HG02759 (cell line): ENCODE data around the gene ZNF225.
"Not testable (repeated sequence)": the region's sequence is repeated elsewhere in the genome, so short reads cannot be mapped to it uniquely, and the experiment has no call there.

Experiments used
- ATAC-seq: cut with Tn5 transposase; IDR thresholded peaks from one replicate; pipeline ENCODE4 v1.9.1; 2021; ENCODE audit warnings: mild to moderate bottlenecking, moderate library complexity; ENCODE audit not compliant: unreplicated experiment

Gene ZNF225

GRCh38 chr19:44156475-44156874 lies 43.3 kb downstream of the ZNF225 start:
- no peak for ATAC-seq

DNA sequence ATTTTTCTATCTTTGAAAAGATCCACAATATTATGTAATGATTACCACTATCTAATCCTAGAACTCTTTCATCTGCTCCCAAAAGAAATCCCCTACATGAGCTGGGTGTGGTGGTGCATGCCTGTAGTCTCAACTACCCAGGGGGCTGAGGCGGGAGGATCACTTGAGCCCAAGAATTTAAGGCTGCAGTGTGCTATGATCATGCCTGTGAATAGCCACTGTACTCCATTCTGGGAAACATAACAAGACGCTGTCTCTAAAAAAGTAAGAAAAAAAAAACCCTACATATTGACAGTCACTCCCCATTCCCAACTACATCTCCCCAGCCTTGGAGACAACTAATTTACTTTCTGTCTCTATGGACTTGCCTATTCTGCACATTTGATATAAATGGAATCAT lies 50.6 kb downstream of the ZNF225 start:
- ATAC-seq = no peak

- no peak for ATAC-seq
Observed at GRCh38 chr19:44164327-44164672, 51.1 kb downstream of the ZNF225 start.

DNA sequence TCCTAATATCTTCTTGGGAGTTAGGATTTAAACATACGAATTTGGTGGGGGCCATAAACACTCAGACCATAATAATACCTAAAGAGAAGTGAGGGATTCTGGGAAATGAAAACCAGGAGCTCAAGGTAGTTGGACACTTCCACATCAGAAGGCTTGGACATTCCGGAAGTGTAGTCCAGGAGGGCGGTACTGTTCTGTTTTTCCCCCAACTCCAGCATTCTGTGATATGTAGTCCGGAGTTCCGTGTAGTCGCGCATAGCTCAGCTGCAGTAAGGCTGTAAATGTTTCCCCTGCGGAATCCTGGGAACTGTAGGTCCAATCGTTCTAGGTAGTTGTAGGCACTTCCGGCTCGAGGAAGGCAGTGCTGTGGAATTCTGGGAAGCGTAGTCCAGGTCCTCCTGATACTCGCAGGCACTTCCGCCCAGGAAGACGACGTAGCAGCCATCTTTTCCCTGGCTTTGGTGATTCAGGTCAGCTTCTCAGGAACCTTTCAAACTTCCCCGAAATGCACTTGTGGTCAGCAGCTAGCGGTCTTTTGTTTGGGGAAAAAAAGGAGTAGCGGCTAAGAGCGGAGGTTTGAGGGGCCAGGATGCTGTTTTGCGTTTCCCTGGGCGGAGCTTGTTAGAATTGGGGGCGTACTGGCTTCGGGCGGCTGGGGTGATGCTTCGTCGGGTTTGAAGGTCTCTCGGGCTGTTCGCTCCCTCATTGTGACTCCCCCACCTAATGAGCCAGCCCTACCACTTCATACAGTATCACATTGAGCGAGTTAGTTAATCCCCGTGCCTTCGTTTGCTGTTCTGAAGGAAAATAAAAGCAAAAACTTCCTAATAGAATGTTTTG lies 51.7 kb downstream of the ZNF225 start, which contains the start of gene ZNF226:
Gene ZNF226 (plus strand): TSS at position 428 of the 840 bp plus-strand sequence. CDS start 4,981 bp downstream, outside the sequence.
- ATAC-seq = peak; percentile 92

GRCh38 chr19:44170660-44171059 lies 57.5 kb downstream of the ZNF225 start:
- ATAC-seq = not testable (repeated sequence)

DNA sequence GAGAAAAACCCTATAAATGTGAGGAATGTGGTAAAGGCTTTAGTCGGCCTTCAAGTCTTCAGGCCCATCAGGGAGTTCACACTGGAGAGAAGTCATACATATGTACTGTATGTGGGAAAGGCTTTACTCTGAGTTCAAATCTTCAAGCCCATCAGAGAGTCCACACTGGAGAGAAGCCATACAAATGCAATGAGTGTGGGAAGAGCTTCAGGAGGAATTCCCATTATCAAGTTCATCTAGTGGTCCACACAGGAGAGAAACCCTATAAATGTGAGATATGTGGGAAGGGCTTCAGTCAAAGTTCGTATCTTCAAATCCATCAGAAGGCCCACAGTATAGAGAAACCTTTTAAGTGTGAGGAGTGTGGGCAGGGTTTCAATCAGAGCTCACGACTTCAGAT lies 63.4 kb downstream of the ZNF225 start:
- ATAC-seq = no peak

DNA sequence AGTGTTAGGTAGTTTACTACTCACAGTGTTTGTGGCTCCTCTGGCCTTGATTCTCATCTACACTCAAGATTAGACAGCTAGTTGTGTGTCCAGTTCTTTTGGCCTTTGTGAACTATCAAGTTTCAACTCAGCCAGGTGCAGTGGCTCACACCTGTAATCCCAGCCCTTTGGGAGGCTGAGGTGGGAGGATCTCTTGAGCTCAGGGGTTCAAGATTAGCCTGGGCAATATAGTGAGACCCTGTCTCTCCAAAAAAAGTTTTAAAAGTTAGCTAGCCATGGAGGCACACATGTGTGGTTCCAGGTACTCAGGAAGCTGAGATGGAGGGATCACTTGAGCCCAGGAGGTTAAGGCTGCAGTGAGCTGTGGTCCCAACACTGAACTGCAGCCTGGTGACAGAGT lies 67.8 kb downstream of the ZNF225 start:
- no peak for ATAC-seq

DNA sequence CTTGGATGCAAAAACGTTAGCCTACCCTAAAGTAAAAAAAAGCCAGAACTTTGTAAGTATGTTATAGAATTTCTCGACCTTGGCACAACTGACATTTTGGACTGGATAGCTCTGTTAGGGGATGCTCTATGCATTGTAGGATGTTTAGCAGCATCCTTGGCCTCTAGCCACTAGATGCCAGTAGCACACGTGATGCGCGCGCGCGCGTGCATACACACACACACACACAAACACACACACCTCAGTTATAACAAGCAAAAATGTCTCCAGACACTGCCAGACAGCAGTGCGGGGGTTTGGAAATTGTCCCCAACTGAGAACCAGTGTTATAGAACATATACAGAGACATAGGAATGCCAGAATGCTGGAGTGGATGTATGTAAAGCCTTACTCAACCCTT lies 68.9 kb downstream of the ZNF225 start:
- ATAC-seq = no peak
